GM19035 (cell line): ENCODE results near the gene RNF103.
"Not testable (repeated sequence)": the region's sequence is repeated elsewhere in the genome, so short reads cannot be mapped to it uniquely, and the experiment has no call there.

ENCODE experiments used
- ATAC-seq: cut with Tn5 transposase; IDR thresholded peaks from one replicate; pipeline ENCODE4 v1.9.1; 2021; ENCODE audit not compliant: unreplicated experiment

RNF103 gene

DNA sequence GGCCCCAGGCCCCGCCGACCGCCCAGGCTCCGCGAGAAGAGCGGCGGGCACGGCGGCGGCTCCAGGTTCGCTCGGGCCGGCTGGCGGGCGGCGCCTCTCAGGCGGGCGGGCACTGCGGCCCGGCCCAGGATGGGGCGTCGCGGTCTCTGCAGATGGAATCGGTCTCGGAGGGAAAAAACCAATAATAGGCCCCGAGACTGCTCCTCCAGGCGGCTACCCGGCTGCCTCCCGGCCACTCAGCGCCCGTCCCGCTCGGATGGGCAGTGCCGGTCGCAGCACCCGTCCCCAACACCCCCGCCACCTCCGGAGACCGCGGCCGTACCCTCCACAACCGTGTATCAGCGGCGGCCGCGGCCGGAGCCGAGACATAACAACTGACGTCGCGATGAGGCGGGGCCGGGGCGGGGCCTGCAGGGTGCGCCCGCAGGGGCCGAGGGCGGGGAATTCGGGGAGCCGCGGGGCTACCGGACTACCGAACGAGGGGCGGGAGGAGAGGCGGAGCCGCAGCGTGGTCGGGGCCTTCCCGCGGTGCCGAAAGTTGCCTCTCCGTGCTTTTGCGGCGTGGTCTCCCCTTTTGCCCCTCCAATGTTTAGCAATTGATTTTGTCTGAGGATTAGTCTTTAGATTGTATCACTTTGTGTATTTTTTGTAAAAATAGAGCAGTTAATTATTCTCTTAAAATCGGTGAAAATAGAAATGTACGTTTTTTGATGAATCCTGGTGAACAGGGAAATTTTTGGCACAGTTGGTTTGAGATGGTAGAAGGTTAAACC, at the start of gene RNF103:
Gene RNF103, minus strand, starts transcription at position 372 of the 773 bp plus-strand sequence. CDS start 979 bp downstream, outside the sequence.
- ATAC-seq, result peak; percentile 82

DNA sequence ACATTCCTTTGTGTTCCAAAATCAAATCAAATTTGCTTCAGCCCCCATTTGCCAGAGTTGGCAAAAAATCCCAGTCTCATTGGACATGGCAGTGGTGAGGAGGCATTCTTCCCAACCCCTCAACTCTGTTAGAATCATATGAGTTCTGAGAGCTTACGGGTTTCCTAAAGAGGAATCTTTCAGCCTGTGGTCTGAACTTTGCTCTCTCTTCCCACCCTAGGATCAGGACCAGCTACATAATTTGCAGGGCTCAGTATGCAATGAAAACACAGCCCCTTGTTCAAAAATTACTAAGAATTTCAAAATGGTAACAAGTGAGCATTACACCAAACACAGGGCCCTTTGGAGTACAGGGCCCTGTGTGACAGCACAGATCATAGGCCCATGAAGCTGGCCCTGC, 49.3 kb upstream of the RNF103 start:
- ATAC-seq, result no peak

GRCh38 chr2:86672027-86672545, 48.4 kb upstream of the RNF103 start:
- ATAC-seq, result no peak

DNA sequence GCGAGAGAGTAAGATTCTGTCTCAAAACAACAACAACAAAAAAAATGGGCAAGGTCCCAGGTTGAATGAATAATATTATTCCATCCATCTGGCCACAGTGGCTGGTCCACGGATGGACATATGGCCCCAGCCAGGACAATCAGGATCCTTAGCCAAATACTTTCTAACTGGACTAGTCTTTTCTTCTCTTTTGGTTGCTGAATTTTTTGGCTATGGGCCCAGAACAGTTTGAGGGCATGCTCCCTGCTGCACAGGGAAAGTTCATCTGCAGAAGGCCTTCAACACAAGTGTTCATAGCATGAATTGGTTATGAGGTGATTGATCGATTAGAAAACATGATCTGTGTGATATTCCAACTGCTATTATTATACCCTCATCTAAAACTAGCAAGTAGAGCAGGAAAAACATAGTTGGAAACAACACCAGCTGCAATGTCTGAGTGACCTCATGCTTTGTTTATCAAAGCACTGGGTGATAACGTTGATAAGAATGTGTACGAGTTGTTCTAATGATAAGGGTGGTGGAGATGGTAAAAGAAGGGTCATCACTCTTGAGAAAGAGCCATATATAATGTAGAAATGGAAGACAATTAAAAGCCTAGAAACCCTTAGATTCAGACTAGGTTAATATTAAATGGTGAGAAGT, 47.8 kb upstream of the RNF103 start:
- no peak for ATAC-seq

DNA sequence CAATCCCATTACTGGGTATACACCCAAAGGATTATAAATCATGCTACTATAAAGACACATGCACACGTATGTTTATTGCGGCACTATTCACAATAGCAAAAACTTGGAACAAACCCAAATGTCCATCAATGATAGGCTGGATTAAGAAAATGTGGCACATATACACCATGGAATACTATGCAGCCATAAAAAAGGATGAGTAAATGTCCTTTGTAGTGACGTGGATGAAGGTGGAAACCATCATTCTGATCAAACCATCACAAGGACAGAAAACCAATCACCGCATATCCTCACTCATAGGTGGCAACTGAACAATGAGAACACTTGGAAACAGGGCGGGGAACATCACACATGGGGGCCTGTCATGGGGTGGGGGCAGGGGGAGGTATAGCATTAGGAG, 45.7 kb upstream of the RNF103 start:
- ATAC-seq, result not testable (repeated sequence)

DNA sequence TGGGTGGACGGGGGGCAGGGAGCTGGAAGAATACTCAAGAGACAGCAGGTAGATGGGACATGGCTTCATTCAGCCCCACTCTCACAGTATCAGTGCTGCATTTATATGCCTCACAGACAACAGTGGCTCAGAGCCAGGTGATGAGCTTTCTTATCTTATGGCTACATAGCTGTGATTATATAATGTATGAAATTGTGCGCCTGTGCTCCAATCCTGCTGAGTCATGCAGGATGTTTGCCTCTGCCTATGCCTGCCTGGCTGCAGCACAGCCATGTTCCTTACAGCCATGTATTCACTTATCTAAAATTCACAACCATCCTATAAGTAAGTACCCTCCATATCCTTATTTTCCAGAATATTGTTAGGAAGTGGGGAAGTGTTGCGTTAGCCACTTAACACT, 37.7 kb upstream of the RNF103 start:
- ATAC-seq, result no peak

GRCh38 chr2:86650188-86650587, 26.5 kb upstream of the RNF103 start:
- ATAC-seq, result no peak

GRCh38 chr2:86649119-86649947, 25.7 kb upstream of the RNF103 start:
- no peak for ATAC-seq

DNA sequence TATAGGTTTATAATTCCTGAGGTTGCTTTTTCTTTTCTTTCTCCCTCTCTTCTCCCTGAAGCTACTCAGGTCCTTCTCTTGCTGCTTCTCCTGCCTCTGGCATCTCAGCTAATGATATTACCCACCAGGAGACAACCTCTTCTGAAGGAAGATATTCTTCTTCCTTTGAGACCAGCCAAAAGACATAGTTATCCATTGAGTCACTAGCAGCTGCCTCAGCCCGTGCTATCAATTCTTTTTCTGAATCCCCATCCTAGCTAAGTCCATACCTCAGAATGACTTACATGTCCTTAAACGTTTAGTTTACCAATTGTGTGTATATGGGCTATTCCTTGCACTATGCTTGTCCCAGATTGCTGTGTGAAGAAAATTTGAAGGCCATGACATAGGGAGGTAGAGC, 25.0 kb upstream of the RNF103 start:
- ATAC-seq, result no peak

- ATAC-seq, result no peak
These were observed 23.2 kb upstream of the RNF103 start for GRCh38 chr2:86646865-86647264.

DNA sequence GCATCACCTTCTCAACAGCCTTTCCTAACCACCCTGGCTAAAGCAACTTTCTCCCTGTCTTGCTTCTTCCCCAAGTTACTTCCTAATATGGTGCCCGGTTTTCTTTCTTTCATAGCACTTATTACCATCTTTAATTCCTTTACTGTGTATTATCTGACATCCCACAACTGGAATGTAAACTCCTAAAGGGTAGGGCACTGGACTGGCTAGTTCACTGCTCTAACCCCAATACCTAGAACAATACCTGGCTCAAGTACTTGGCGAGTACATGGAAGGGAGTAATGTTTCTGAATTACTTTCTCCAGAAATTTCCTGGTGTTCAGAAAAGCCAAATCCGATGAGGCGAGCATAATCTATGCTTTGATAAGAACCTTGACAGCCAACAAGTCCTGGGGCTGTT, 22.7 kb upstream of the RNF103 start:
- no peak for ATAC-seq

GRCh38 chr2:86645752-86646151, 22.1 kb upstream of the RNF103 start:
- no peak for ATAC-seq

GRCh38 chr2:86638712-86639111, 15.0 kb upstream of the RNF103 start:
- ATAC-seq, result no peak

DNA sequence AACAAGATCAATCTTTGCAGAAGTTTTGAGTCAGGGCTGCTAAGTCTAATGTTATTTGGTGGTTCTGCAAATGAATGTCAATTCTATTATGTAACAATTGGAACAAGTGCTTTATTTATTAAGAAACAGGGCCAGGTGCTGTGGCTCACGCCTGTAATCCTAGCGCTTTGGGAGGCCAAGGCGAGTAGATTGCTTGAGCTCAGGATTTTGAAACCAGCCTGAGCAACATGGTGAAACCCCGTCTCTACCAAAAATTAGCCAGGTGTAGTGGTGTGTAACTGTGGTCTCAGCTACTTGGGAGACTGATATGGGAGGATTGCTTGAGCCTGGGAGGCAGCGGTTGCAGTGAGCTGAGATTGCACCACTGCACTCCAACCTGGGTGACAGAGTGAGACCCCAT, 13.2 kb upstream of the RNF103 start:
- ATAC-seq, result no peak

DNA sequence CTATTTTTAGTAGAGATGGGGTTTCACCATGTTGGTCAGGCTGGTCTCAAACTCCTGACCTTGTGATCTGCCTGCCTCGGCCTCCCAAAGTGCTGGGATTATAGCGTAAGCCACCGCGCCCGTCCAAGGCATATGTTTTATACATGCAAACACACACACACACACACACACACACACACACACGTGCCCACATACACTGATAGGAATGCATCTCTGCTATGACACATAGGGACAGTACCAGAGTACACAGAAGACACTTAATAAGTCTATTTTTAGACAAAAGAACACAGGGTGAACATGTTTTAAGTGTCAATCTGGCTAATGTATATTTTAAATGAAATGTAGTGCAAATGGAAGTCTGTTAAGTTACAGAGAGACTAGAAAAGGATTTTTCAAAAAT, 10.7 kb upstream of the RNF103 start:
- ATAC-seq, result no peak

- no peak for ATAC-seq
These were observed 9.5 kb upstream of the RNF103 start for GRCh38 chr2:86633155-86633651.

- no peak for ATAC-seq
These were observed 9.0 kb upstream of the RNF103 start for GRCh38 chr2:86632672-86633071.

GRCh38 chr2:86631846-86632485, 8.3 kb upstream of the RNF103 start:
- ATAC-seq, result no peak

GRCh38 chr2:86628091-86628522, 4.4 kb upstream of the RNF103 start:
- no peak for ATAC-seq

DNA sequence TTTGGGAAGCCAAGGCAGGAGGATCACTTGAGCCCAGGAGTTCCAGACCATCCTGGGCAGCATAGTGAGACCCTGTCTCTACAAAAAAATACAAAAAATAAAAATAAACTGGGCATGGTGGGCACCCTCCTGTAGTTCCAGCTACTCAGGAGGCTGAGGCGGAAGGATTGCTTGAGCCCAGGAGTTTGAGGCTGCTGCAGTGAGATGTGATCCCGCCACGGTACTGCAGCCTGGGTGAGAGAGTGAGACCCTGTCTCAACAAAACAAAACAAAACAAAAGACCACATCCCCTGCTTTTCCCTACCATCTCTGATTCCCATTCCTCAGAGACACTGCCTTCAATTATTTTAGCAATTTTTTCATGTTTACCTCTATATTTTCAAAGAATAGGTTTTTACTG, 3.9 kb upstream of the RNF103 start:
- no peak for ATAC-seq

GRCh38 chr2:86625096-86625495, 1.4 kb upstream of the RNF103 start:
- no peak for ATAC-seq
